H9 (cell line): ENCODE data around the gene EXOC3L4. TPM values are rescaled to one million over a fixed set of nuclear protein-coding genes. Genes with fewer than 3 reads are reported as not detected.

Source experiments
- DNase-seq: peaks from one replicate; pipeline ENCODE4 v3.0.0-alpha.2; 2017
- H2AFZ ChIP-seq: one replicate; pipeline ENCODE4 v1.6.1; 2013; ENCODE audit warnings: mild to moderate bottlenecking, low read length, control low read depth, moderate library complexity
- H2AK5ac ChIP-seq: 2 replicates; pipeline ENCODE4 v1.6.1; 2013; ENCODE audit warnings: low read length, control low read depth, mixed read lengths; ENCODE audit not compliant: insufficient read length
- H2BK120ac ChIP-seq: one replicate; pipeline ENCODE4 v1.6.1; 2013; ENCODE audit warnings: low read depth, mild to moderate bottlenecking, low read length, control low read depth, inconsistent platforms; ENCODE audit not compliant: poor library complexity, severe bottlenecking
- H2BK12ac ChIP-seq: 2 replicates; pipeline ENCODE4 v1.6.1; 2013; ENCODE audit warnings: low read length, control low read depth, mixed read lengths, low read depth; ENCODE audit not compliant: insufficient read length
- H2BK15ac ChIP-seq: 2 replicates; pipeline ENCODE4 v1.6.1; 2013; ENCODE audit warnings: low read depth, low read length, control low read depth
- H2BK20ac ChIP-seq: one replicate; pipeline ENCODE4 v1.6.1; 2013; ENCODE audit warnings: low read depth, mild to moderate bottlenecking, low read length, control low read depth, inconsistent platforms; ENCODE audit not compliant: poor library complexity, severe bottlenecking
- H2BK5ac ChIP-seq: 2 replicates; pipeline ENCODE4 v1.6.1; 2013; ENCODE audit warnings: low read length, control low read depth, mixed read lengths; ENCODE audit not compliant: insufficient read length
- H3K14ac ChIP-seq: 2 replicates; pipeline ENCODE4 v1.6.1; 2013; ENCODE audit warnings: low read length, control low read depth; ENCODE audit not compliant: insufficient read depth
- H3K18ac ChIP-seq: 2 replicates; pipeline ENCODE4 v1.6.1; 2013; ENCODE audit warnings: low read depth, mild to moderate bottlenecking, mixed read lengths, low read length, control low read depth; ENCODE audit not compliant: insufficient read length
- H3K23ac ChIP-seq: 2 replicates; pipeline ENCODE4 v1.6.1; 2013; ENCODE audit warnings: low read length, control low read depth, mixed read lengths, low read depth; ENCODE audit not compliant: insufficient read length
- H3K23me2 ChIP-seq: 2 replicates; pipeline ENCODE4 v1.6.1; 2013; ENCODE audit warnings: low read depth, mild to moderate bottlenecking, mixed read lengths, low read length, control low read depth; ENCODE audit not compliant: insufficient read length, poor library complexity, severe bottlenecking
- H3K27ac ChIP-seq: 2 replicates; pipeline ENCODE4 v1.5.1; 2013; ENCODE audit warnings: low read length, control low read depth, mixed read lengths, low read depth; ENCODE audit not compliant: insufficient read length
- H3K27me3 ChIP-seq: 2 replicates; pipeline ENCODE4 v1.6.1; 2013; ENCODE audit warnings: low read length, control low read depth, inconsistent platforms; ENCODE audit not compliant: insufficient read depth
- H3K4ac ChIP-seq: 2 replicates; pipeline ENCODE4 v1.6.1; 2013; ENCODE audit warnings: low read depth, mild to moderate bottlenecking, control low read depth, inconsistent platforms, low read length, moderate library complexity
- H3K4me1 ChIP-seq: 2 replicates; pipeline ENCODE4 v1.6.1; 2013; ENCODE audit warnings: low read length, control low read depth, inconsistent platforms; ENCODE audit not compliant: insufficient read depth
- H3K4me2 ChIP-seq: 2 replicates; pipeline ENCODE4 v1.6.1; 2013; ENCODE audit warnings: low read length, control low read depth, mixed read lengths; ENCODE audit not compliant: insufficient read length, insufficient read depth
- H3K56ac ChIP-seq: 2 replicates; pipeline ENCODE4 v1.6.1; 2013; ENCODE audit warnings: low read depth, mild to moderate bottlenecking, mixed read lengths, low read length, control low read depth; ENCODE audit not compliant: insufficient read length
- H3K79me1 ChIP-seq: 2 replicates; pipeline ENCODE4 v1.6.1; 2013; ENCODE audit warnings: low read depth, mild to moderate bottlenecking, moderate library complexity, low read length, control low read depth, inconsistent platforms; ENCODE audit not compliant: insufficient read depth, poor library complexity, severe bottlenecking
- H3K79me2 ChIP-seq: 2 replicates; pipeline ENCODE4 v1.6.1; 2013; ENCODE audit warnings: low read length, control low read depth, inconsistent platforms; ENCODE audit not compliant: insufficient read depth
- H3K9ac ChIP-seq: 2 replicates; pipeline ENCODE4 v1.6.1; 2013; ENCODE audit warnings: low read length, control low read depth, mixed read lengths; ENCODE audit not compliant: insufficient read length; ENCODE audit errors: extremely low read depth
- H3K9me3 ChIP-seq: one replicate; pipeline ENCODE4 v1.6.1; 2013; ENCODE audit warnings: low read depth, low read length, inconsistent platforms; ENCODE audit not compliant: control insufficient read depth
- H3T11ph ChIP-seq: one replicate; pipeline ENCODE4 v1.6.1; 2013; ENCODE audit warnings: mild to moderate bottlenecking, low read length, control low read depth, inconsistent platforms
- H4K20me1 ChIP-seq: one replicate; pipeline ENCODE4 v1.6.1; 2013; ENCODE audit not compliant: control insufficient read depth, insufficient read length, insufficient read depth
- H4K5ac ChIP-seq: 2 replicates; pipeline ENCODE4 v1.6.1; 2013; ENCODE audit warnings: low read depth, mild to moderate bottlenecking, mixed read lengths, low read length, control low read depth; ENCODE audit not compliant: insufficient read length
- H4K8ac ChIP-seq: replicated peaks from 2 replicates; pipeline ENCODE4 v1.6.1; 2013; ENCODE audit warnings: low read length, control low read depth, mixed read lengths, low read depth; ENCODE audit not compliant: insufficient read length
- H4K91ac ChIP-seq: 2 replicates; pipeline ENCODE4 v1.6.1; 2013; ENCODE audit warnings: low read depth, mild to moderate bottlenecking, moderate library complexity, mixed read lengths, low read length, control low read depth; ENCODE audit not compliant: insufficient read length
- H3K27ac Mint-ChIP-seq, 3 experiments: 2 replicates in 2 of 3; 3 replicates in 1 of 3; pipeline ENCODE4 v1.8.0; 2020 to 2021; ENCODE audit warnings: mixed read lengths in 3 of 3, mild to moderate bottlenecking in 1 of 3, moderate library complexity in 1 of 3
- H3K27me3 Mint-ChIP-seq: 2 replicates; pipeline ENCODE4 v1.8.0; 2021; ENCODE audit warnings: low read depth, mild to moderate bottlenecking, moderate library complexity, mixed read lengths
- H3K36me3 Mint-ChIP-seq, 3 experiments: 2 replicates in 2 of 3; 3 replicates in 1 of 3; pipeline ENCODE4 v1.8.0; 2020 to 2021; ENCODE audit warnings: low read depth in 3 of 3, mixed read lengths in 3 of 3; ENCODE audit not compliant: insufficient read depth in 1 of 3
- H3K4me1 Mint-ChIP-seq, 2 experiments: 2 replicates each; pipeline ENCODE4 v1.8.0; 2020; ENCODE audit warnings: mixed read lengths in 2 of 2
- H3K4me3 Mint-ChIP-seq, 2 experiments: 2 replicates in 1 of 2; 3 replicates in 1 of 2; pipeline ENCODE4 v1.8.0; 2020 to 2021; ENCODE audit warnings: mild to moderate bottlenecking in 2 of 2, mixed read lengths in 2 of 2, moderate library complexity in 1 of 2
- H3K9me3 Mint-ChIP-seq, 2 experiments: 2 replicates in 1 of 2; 3 replicates in 1 of 2; pipeline ENCODE4 v1.8.0; 2020; ENCODE audit warnings: mild to moderate bottlenecking in 2 of 2, mixed read lengths in 2 of 2, moderate library complexity in 1 of 2
- CTCF ChIP-seq: fragments of 200-600 bp; sonication (generic); conservative IDR thresholded peaks from 3 replicates; pipeline ENCODE4 v1.8.0; 2021; ENCODE audit warnings: antibody characterized with exemption, mild to moderate bottlenecking
- WGBS: extraction: QIAGEN DNeasy Blood & Tissue Kit; methylation state at CpG from one replicate; pipeline ENCODE4 v1.1.7; 2013; ENCODE audit warnings: missing lambda C conversion rate, low lambda C conversion rate, mixed read lengths; ENCODE audit not compliant: insufficient read length; ENCODE audit errors: extremely low coverage; 5-methylcytosine and 5-hydroxymethylcytosine counted together
- total RNA-seq: library from RNA; stranded (reverse); gene quantifications from 2 replicates; pipeline ENCODE4 v1.2.1, GENCODE V29; 2021

EXOC3L4 gene
- total RNA-seq, 1 experiment from 2014 or later: 0.42 TPM

- no peaks in the 10 kb centered on the region for H3K23me2 ChIP-seq
- H4K91ac ChIP-seq: no peak overlapping the region
- Mint-ChIP-seq H3K27ac (no peak overlapping the region), H3K4me3 (peak overlapping the region; percentile 29 to 73; a peak in 2 of 5 replicates), H3K27me3 (peaks cover 41% of the 10 kb centered on the region), H3K9me3 (no peaks in the 10 kb centered on the region), H3K4me1 (peaks cover 15 to 26% of the 10 kb centered on the region in 2 experiments), H3K36me3 (peaks cover 0 to 5% (median 0%) of the 10 kb centered on the region in 3 experiments; a peak in 4 of 7 replicates)
- no peak overlapping the region for H2BK120ac ChIP-seq
- no peak overlapping the region for H3K14ac ChIP-seq
- no peak overlapping the region for H3K23ac ChIP-seq
- no CpG with 5 or more reads among the region's 62 CpGs for WGBS
- H2BK20ac ChIP-seq: no peak overlapping the region
- no peaks in the 10 kb centered on the region for H3K79me1 ChIP-seq
- H3K4me1 ChIP-seq: no peaks in the 10 kb centered on the region
- H3T11ph ChIP-seq: no peak overlapping the region
- peak; percentile 82 for DNase-seq
- no peak overlapping the region for H3K56ac ChIP-seq
- no peak overlapping the region for H2AFZ ChIP-seq
- H2BK12ac ChIP-seq: no peak overlapping the region
- H4K8ac ChIP-seq: no peak overlapping the region
- no peak overlapping the region for H4K5ac ChIP-seq
- H2BK5ac ChIP-seq: no peak overlapping the region
- no peaks in the 10 kb centered on the region for H3K79me2 ChIP-seq
- peaks cover 9% of the 10 kb centered on the region for H4K20me1 ChIP-seq
- H2AK5ac ChIP-seq: no peak overlapping the region
- H3K9me3 ChIP-seq: no peaks in the 10 kb centered on the region
- no peak overlapping the region for H3K27ac ChIP-seq
- no peaks in the 10 kb centered on the region for H3K27me3 ChIP-seq
- peak overlapping the region; percentile 9 for H3K4me2 ChIP-seq
- H3K9ac ChIP-seq: no peak overlapping the region
- no peak overlapping the region for H2BK15ac ChIP-seq
- H3K4ac ChIP-seq: no peak overlapping the region
- TF ChIP-seq CTCF: peak; percentile 44; the same call in 2 of the 3 replicates
- no peak overlapping the region for H3K18ac ChIP-seq
Observed at GRCh38 chr14:103126873-103127304, 32.4 kb downstream of the EXOC3L4 start.
